Anterior cingulate cortex (tissue), 58 donors: ENCODE data around the gene EHF.
"Not testable (repeated sequence)": the region's sequence is repeated elsewhere in the genome, so short reads cannot be mapped to it uniquely, and the experiment has no call there.

Experiments
- DNase-seq, 58 donors: peaks; one replicate each; lab custom pipeline; 2025; lab: John Stamatoyannopoulos, UW

EHF gene

GRCh38 chr11:34620820-34621792 lies at the start of gene EHF:
EHF (plus strand) TSS chr11:34621093; CDS start chr11:34642631, 21,538 bp downstream.
- DNase-seq: no peak

GRCh38 chr11:34573537-34573936 lies 47.4 kb upstream of the EHF start:
- no peak for DNase-seq

GRCh38 chr11:34575261-34575660 lies 45.6 kb upstream of the EHF start:
- no peak for DNase-seq

- DNase-seq: no peak
Measured at GRCh38 chr11:34575671-34576070, 45.2 kb upstream of the EHF start.

- DNase-seq: no peak
Measured at GRCh38 chr11:34576331-34576730, 44.6 kb upstream of the EHF start.

DNA sequence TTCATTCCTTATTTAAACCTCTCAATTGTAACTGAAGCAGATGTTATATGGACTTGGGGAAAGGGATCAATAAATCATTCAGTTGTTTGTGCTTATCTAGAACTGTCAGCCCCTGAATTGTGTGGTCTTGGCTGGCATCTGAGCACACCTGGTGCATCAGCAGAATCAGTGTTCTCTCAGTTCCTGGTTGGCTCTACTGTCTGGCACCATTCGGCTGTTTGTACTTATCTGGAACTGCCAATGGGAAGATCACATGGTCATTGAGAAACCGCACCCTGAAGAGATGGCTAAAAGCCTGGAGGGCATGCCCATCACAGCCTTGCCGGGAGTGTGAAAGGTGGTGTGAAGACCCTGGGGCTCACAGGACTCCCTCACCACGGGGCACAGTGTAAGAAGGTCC lies 37.1 kb upstream of the EHF start:
- no peak for DNase-seq

GRCh38 chr11:34585304-34585734 lies 35.6 kb upstream of the EHF start:
- no peak for DNase-seq

GRCh38 chr11:34585735-34586487 lies 35.0 kb upstream of the EHF start:
- peak in 8 of 58 donors; percentile 4 to 52 (median 12) for DNase-seq

- peak in 1 of 58 donors; percentile 8 for DNase-seq
Measured at GRCh38 chr11:34586488-34587281, 34.2 kb upstream of the EHF start.

- DNase-seq: no peak
Measured at GRCh38 chr11:34587282-34587677, 33.6 kb upstream of the EHF start.

DNA sequence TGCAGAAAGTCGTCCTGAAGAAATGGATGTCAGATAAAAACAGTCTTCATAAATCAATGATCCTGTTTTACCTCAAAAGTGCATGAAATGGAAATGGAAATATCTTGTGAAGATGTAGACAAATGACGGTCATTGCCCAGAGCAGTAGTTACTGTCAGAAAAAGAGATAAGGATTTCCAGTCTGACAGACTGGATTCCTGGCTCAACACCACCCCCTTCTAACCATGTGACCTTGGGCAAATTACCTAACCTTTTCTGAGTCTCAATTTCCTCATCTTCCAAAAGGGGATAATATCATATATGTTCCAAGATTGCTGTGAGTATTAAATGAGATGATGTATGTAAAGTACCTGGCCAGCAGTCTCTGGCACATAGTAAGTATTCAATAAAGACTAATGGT lies 32.9 kb upstream of the EHF start:
- DNase-seq: no peak

DNA sequence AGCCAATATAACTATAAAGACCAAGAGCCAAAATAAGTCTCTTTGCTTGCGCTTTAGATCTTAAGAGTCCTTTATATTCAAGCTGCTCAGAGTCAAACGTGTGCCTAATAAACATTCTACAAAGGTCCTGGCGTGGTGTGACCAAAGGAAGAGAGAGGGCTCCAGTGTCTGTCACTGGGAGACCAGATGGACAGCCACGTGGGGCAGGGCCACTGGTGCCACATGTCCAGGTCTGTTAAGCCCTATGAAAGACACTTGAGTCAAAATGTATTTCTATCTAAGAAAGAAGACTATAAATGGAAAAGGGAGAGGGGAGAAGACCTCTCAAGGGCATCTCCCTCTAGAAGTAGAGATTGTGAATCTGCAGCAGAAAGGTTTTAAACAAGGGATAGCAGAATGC lies 32.2 kb upstream of the EHF start:
- no peak for DNase-seq

GRCh38 chr11:34589177-34589576 lies 31.7 kb upstream of the EHF start:
- DNase-seq: not testable (repeated sequence)

DNA sequence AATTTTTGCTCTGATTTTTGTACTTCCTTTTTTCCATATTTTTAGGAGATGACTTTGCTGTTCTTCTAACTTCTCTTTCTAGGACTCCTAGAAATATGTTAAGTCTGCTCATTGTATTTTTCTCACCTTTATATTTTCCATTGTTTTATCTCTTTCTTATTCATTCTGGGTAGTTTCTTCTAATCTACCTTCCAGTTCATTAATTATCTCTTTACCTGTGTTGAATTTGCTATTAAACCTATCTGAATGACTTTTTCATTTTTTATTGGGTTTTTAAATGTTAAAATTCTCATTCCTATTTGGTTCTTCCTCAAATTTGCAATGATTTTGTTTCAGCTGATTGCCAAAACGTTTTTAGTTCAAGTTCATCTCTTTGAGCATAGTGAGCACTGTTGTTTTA lies 27.8 kb upstream of the EHF start:
- no peak for DNase-seq

DNA sequence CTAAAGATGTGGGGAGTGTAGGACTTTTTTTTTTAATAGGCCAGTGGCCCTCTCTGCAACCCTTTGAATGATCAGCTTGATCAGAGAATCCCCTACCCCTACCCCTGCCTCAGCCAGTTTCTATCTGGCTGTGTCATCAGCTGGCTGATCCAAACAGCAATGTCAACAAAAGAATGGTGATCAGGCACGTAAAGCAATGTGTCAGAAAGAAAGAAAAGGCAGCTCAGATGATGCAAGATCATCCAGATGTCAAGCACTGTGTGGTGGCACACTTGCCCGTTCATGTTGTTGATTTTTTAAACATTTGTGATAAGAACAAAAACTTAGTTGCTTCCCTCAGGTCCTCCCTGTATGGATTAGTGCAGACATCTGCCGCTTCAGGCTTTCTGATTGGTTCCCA lies 26.3 kb upstream of the EHF start:
- no peak for DNase-seq

DNA sequence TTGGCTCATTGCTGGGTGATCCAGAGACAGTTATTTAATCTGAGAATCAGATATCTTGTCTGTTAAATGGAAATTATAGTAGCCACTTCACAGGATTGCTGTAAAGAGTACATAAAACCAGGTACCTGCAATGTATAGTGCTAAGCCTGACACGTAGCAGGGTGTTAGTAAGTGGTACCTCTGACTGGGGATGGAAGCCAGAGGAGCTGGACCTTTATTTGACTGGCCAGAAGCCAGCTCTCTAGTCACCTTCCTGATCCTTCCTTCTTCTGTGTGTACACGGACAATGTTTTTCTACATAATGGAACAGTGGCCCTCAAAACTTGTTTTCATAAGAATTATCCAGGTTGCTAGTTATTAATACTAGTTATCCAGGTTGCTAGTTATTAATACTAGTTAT lies 25.5 kb upstream of the EHF start:
- DNase-seq: no peak

DNA sequence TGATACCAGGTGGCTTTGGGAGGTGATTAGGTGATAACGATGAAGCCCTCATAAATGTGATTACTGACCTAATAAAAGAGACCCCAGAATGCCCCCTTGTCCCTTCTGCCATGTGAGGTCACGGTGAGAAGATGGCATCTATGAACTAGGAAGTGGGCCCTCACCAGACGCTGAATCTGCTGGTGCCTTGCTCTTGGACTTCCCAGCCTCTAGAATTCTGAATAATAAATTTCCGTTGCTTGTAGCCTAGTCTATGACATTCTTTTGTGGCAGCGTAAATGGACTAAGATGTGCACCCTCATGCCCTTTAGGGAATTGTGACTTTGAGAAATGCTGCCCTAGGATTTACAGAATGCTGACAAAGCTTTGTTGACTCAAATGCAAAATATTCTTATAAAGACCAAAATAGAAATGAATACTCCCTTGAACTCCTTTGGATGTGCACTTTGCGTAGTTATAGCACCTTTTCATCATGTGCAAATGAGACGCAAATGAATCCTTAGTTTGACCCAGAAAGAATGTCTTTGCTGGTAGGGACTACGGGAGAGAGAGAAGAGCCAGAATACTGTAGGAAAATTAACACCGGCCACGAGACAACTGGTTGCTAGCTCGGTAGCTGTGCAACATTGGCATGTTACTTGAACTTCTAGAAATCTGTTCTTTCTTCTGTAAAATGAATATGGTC lies 24.8 kb upstream of the EHF start:
- DNase-seq: no peak

GRCh38 chr11:34599406-34599945 lies 21.4 kb upstream of the EHF start:
- DNase-seq: no peak

- no peak for DNase-seq
Measured at GRCh38 chr11:34600339-34601084, 20.4 kb upstream of the EHF start.
